A549 (cell line): ENCODE data around the gene PDE7B. TPM values are rescaled to one million over a fixed set of nuclear protein-coding genes. Genes with fewer than 3 reads are reported as not detected.
A peak's percentile ranks its signal among the peaks of the same experiment; 100 is the strongest.

Experiments used
- ATAC-seq, 2 experiments: fragments of 200-7000 bp in 1 of 2; fragments of >200 bp in 1 of 2; cut with Nextera tagmentation in 1 of 2; cut with Tn5 transposase in 1 of 2; 3 replicates each; pipeline versions ENCODE4 v1.8.0 to v1.9.1; 2018 to 2020; ENCODE audit warnings: mild to moderate bottlenecking in 1 of 2, moderate library complexity in 1 of 2
- CTCF ChIA-PET: fragments of 300-600 bp; sonication (Branson Sonifier 250); formaldehyde crosslinking; extraction: SDS; loops from one replicate; lab custom pipeline; 2021; ENCODE audit warnings: antibody characterized with exemption, inconsistent platforms; lab: Yijun Ruan, JAX
- POLR2A ChIA-PET: fragments of 350-600 bp; formaldehyde crosslinking; extraction: SDS; loops from one replicate; lab custom pipeline; 2021; ENCODE audit warnings: antibody characterized with exemption, inconsistent platforms; lab: Yijun Ruan, JAX
- DNase-seq, 2 experiments: peaks; one replicate each; pipeline versions ENCODE4 v3.0.0 to v3.0.0-alpha.2; 2011 to 2016; ENCODE audit warnings: low read depth in 1 of 2, low spot score in 1 of 2
- FAIRE-seq: peaks from 2 replicates; lab custom pipeline; 2011; peaks lifted over from hg19 to GRCh38; lab: Jason Lieb, UNC
- H3K27ac ChIP-seq, 2 experiments: fragments of >200 bp; sonication (Bioruptor Twin); formaldehyde crosslinking; 3 replicates each; pipeline ENCODE4 v1.5.1; 2016 to 2017
- H3K4me1 ChIP-seq: fragments of >200 bp; sonication (Bioruptor Twin); formaldehyde crosslinking; 3 replicates; pipeline ENCODE4 v1.6.1; 2016
- H3K4me2 ChIP-seq: fragments of >200 bp; sonication (Bioruptor Twin); formaldehyde crosslinking; 3 replicates; pipeline ENCODE4 v1.6.1; 2016
- H3K4me3 ChIP-seq: fragments of >200 bp; sonication (Bioruptor Twin); formaldehyde crosslinking; 3 replicates; pipeline ENCODE4 v1.5.1; 2016
- H3K9me3 ChIP-seq: fragments of >200 bp; sonication (Bioruptor Twin); formaldehyde crosslinking; 3 replicates; pipeline ENCODE4 v1.6.1; 2016
- ATOH8 ChIP-seq: fragments of 250-450 bp; sonication (Bioruptor Pico); IDR thresholded peaks from 2 replicates; pipeline ENCODE4 v1.5.0; 2020; ENCODE audit warnings: low read depth, mild to moderate bottlenecking, moderate library complexity
- BHLHE40 ChIP-seq: IDR thresholded peaks from 2 replicates; pipeline ENCODE4 v1.6.1; 2012; ENCODE audit warnings: low read depth, low read length, inconsistent platforms
- CEBPB ChIP-seq, 2 experiments: fragments of >200 bp in 1 of 2; sonication (Bioruptor Twin) in 1 of 2; formaldehyde crosslinking in 1 of 2; IDR thresholded peaks; 2 replicates each; pipeline ENCODE4 v1.6.1; 2012 to 2016
- E2F6 ChIP-seq: IDR thresholded peaks from 2 replicates; pipeline ENCODE4 v1.6.1; 2012; ENCODE audit warnings: low read depth, borderline replicate concordance
- EP300 ChIP-seq, 2 experiments: fragments of >200 bp; sonication (Bioruptor Twin); formaldehyde crosslinking; IDR thresholded peaks; 2 replicates in 1 of 2; 3 replicates in 1 of 2; pipeline ENCODE4 v1.6.1; 2016 to 2017
- ESRRA ChIP-seq: fragments of 150-350 bp; IDR thresholded peaks from 2 replicates; pipeline ENCODE4 v1.6.1; 2014; ENCODE audit warnings: mild to moderate bottlenecking, low read length, borderline replicate concordance
- FOSL2 ChIP-seq, 2 experiments: fragments of 450-650 bp in 1 of 2; fragments of >200 bp in 1 of 2; sonication (Bioruptor Twin) in 1 of 2; formaldehyde crosslinking; IDR thresholded peaks; 2 replicates each; pipeline versions ENCODE4 v1.5.0 to v1.6.1; 2016 to 2020; ENCODE audit warnings: mild to moderate bottlenecking in 1 of 2, moderate library complexity in 1 of 2
- FOXS1 ChIP-seq: fragments of 250-450 bp; sonication (Bioruptor Pico); IDR thresholded peaks from 2 replicates; pipeline ENCODE4 v1.5.0; 2020; ENCODE audit warnings: mild to moderate bottlenecking, moderate library complexity
- GATA3 ChIP-seq: IDR thresholded peaks from 2 replicates; pipeline ENCODE4 v1.6.1; 2012; ENCODE audit warnings: borderline replicate concordance
- HES2 ChIP-seq: fragments of >200 bp; sonication (Bioruptor Twin); formaldehyde crosslinking; IDR thresholded peaks from 2 replicates; pipeline ENCODE4 v1.6.1; 2016
- HOXB13 ChIP-seq: fragments of 250-450 bp; sonication (Bioruptor Pico); IDR thresholded peaks from 2 replicates; pipeline ENCODE4 v1.5.0; 2020; ENCODE audit warnings: low read depth, mild to moderate bottlenecking, moderate library complexity
- HOXB5 ChIP-seq: fragments of 250-450 bp; sonication (Bioruptor Pico); IDR thresholded peaks from 2 replicates; pipeline ENCODE4 v1.5.0; 2020; ENCODE audit warnings: mild to moderate bottlenecking, moderate library complexity
- JUN ChIP-seq, 2 experiments: fragments of >200 bp; sonication (Bioruptor Twin); formaldehyde crosslinking; IDR thresholded peaks; 2 replicates in 1 of 2; 3 replicates in 1 of 2; pipeline ENCODE4 v1.6.1; 2016 to 2017
- JUNB ChIP-seq: fragments of >200 bp; sonication (Bioruptor Twin); formaldehyde crosslinking; IDR thresholded peaks from 2 replicates; pipeline ENCODE4 v1.6.1; 2016
- MAZ ChIP-seq: fragments of 150-350 bp; IDR thresholded peaks from 2 replicates; pipeline ENCODE4 v1.6.1; 2014; ENCODE audit warnings: antibody characterized with exemption, low read depth, low read length, borderline replicate concordance
- NR3C1 ChIP-seq: fragments of >200 bp; sonication (Bioruptor Twin); formaldehyde crosslinking; IDR thresholded peaks from 3 replicates; pipeline ENCODE4 v1.6.1; 2017
- RAD21 ChIP-seq, 2 experiments: fragments of >200 bp in 1 of 2; sonication (Bioruptor Twin) in 1 of 2; formaldehyde crosslinking in 1 of 2; IDR thresholded peaks in 1 of 2; conservative IDR thresholded peaks in 1 of 2; 2 replicates in 1 of 2; 3 replicates in 1 of 2; pipeline ENCODE4 v1.6.1; 2012 to 2018; ENCODE audit warnings: inconsistent platforms in 1 of 2
- RARB ChIP-seq: fragments of 250-450 bp; sonication (Bioruptor Pico); IDR thresholded peaks from 2 replicates; pipeline ENCODE4 v1.8.0; 2021; ENCODE audit warnings: mild to moderate bottlenecking, moderate library complexity
- RCOR1 ChIP-seq: fragments of 150-350 bp; IDR thresholded peaks from 2 replicates; pipeline ENCODE4 v1.6.1; 2014; ENCODE audit warnings: antibody characterized with exemption, low read length, low read depth
- RFX5 ChIP-seq: fragments of 450-650 bp; IDR thresholded peaks from 2 replicates; pipeline ENCODE4 v1.7.1; 2014; ENCODE audit warnings: antibody characterized with exemption, mild to moderate bottlenecking, moderate library complexity
- SMC3 ChIP-seq: fragments of >200 bp; sonication (Bioruptor Twin); formaldehyde crosslinking; IDR thresholded peaks from 3 replicates; pipeline ENCODE4 v1.6.1; 2018; ENCODE audit warnings: inconsistent platforms
- SREBF2 ChIP-seq: fragments of 450-650 bp; IDR thresholded peaks from 2 replicates; pipeline ENCODE4 v1.6.1; 2014; ENCODE audit warnings: mild to moderate bottlenecking, moderate library complexity
- TFCP2L1 ChIP-seq: fragments of 250-450 bp; sonication (Bioruptor Pico); IDR thresholded peaks from 2 replicates; pipeline ENCODE4 v1.5.0; 2021; ENCODE audit warnings: mild to moderate bottlenecking
- ZC3H11A ChIP-seq: fragments of 450-650 bp; IDR thresholded peaks from 2 replicates; pipeline ENCODE4 v1.6.1; 2014; ENCODE audit warnings: antibody characterized with exemption, mild to moderate bottlenecking
- WGBS: methylation state at CpG from one replicate; pipeline ENCODE4 v1.1.6; 2017; ENCODE audit errors: missing lambda C conversion rate; 5-methylcytosine and 5-hydroxymethylcytosine counted together
- polyA plus RNA-seq, 4 experiments: library from polyadenylated mRNA; depleted of rRNA in 3 of 4; stranded (reverse); fragments of >200 nt; fragmentation: RNase III in 1 of 4; extraction: RNeasy Plus Mini Kit Qiagen cat#74134 plus additional on column Dnase treatment in 1 of 4; gene quantifications; 2 replicates in 3 of 4; 3 replicates in 1 of 4; pipeline ENCODE4 v1.2.3, GENCODE V29; 2011 to 2017
- TF ChIP-seq, protein P1 (sequence below): fragments of 450-650 bp; IDR thresholded peaks from 2 replicates; pipeline ENCODE4 v1.6.1; 2014; ENCODE audit warnings: antibody characterized with exemption
- TF ChIP-seq, protein P2 (sequence below): IDR thresholded peaks from 2 replicates; pipeline ENCODE4 v1.6.1; 2012

Gene PDE7B
- polyA plus RNA-seq, 2 of the 4 experiments (the other 2 are of a cell fraction) = 6.6 to 13.8 TPM

DNA sequence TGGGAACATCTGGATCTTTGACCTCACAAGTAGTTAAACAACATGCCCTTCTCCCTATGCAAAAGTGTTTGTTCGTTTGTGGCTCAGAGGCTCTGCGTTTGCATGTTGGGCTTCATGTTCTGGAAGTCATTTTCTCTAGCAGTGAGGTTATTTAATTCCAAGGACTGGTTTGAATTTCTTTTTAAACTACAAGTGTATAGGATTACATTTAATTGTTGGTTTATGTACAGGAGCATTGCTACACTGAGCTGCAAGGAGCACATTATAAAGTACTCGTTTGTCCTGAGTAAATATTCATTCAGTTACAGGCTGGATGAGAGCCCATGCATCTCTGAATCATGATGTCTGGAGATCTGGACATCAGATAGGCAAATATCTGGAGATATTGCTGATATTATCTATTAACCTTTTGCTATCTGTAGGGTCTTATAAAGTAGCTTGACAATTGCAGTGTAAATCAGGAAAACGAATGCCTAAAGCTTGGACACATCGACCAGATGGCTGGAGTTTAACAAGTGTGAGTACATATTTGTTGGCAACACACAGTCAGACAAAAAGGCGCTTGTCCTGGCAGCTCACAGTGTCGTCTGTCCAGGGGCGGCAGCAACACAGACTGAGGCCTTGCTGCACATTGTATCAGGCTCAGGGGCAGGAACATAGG lies 84.6 kb downstream of the PDE7B start:
- CTCF ChIA-PET = interaction anchor here (1.0 to 1.3 kb wide), 3 partner anchors 80 to 396 kb away, joined by 3 to 7 read pairs (median 3); no protein-coding TSS in a partner anchor

DNA sequence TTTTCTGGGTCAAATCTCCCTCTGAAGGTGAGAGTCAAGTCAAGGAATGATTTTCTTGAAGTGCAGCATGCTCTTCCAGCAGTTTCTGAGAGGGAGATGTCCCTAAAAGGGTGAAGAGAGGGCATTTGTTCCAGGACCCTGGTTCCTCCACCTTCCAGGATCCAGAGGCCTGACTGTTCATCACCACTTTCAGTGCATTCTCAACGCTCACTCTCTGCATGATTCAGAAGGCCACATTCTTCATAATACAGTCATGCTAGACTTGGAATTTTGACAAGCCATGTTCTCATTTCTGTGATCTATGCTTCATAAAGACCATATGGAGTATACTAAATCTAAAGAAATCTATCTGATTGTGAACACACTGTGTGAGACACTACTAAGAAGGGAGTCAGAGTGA lies 85.1 kb downstream of the PDE7B start:
- Histone ChIP-seq H3K9me3 (no peaks in the 10 kb centered on the region), H3K4me3 (no peak overlapping the region), H3K4me1 (peaks cover 68% of the 10 kb centered on the region), H3K27ac (peak overlapping the region; percentile 92 to 96), H3K4me2 (peak overlapping the region; percentile 63)
- no peak for TF ChIP-seq E2F6
- TF ChIP-seq MAZ = no peak
- TF ChIP-seq HES2 = no peak
- no peak for TF ChIP-seq RFX5
- TF ChIP-seq RARB = no peak
- TF ChIP-seq HOXB5 (CRISPR knock-in tag) = peak; percentile 57; the same call in 1 of the 2 replicates
- peak in 1 of 2 experiments; percentile 35; a peak in 1 of 5 replicates for TF ChIP-seq EP300 (IDR thresholded peaks at IDR 0.05)
- TF ChIP-seq JUN (IDR thresholded peaks at IDR 0.05) = no peak
- TF ChIP-seq NR3C1 = no peak
- TF ChIP-seq HOXB13 = no peak
- no peak for TF ChIP-seq RCOR1
- TF ChIP-seq GATA3 = 0 out of 2 replicates have a peak, but pooled peaks have one; percentile 29
- TF ChIP-seq FOSL2 (IDR thresholded peaks at IDR 0.05) = peak; percentile 68
- TF ChIP-seq FOSL2 (CRISPR knock-in tag; IDR thresholded peaks at IDR 0.05) = peak; percentile 89
- no peak for TF ChIP-seq ATOH8 (CRISPR knock-in tag)
- TF ChIP-seq JUNB = peak; percentile 62
- TF ChIP-seq FOXS1 (CRISPR knock-in tag) = no peak
- TF ChIP-seq, protein P1, sequence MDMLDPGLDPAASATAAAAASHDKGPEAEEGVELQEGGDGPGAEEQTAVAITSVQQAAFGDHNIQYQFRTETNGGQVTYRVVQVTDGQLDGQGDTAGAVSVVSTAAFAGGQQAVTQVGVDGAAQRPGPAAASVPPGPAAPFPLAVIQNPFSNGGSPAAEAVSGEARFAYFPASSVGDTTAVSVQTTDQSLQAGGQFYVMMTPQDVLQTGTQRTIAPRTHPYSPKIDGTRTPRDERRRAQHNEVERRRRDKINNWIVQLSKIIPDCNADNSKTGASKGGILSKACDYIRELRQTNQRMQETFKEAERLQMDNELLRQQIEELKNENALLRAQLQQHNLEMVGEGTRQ = no peak
- POLR2A ChIA-PET = interaction anchor here (1.7 kb wide), 1 partner anchor 78 kb away, joined by 13 read pairs; no protein-coding TSS in a partner anchor
- DNase-seq (peak; percentile 51 to 82), FAIRE-seq (peak; percentile 18), ATAC-seq (peak; percentile 93 to 98)
- CTCF ChIA-PET = interaction anchor here (1.0 to 1.3 kb wide), 2 partner anchors 80 to 290 kb away, joined by 3 to 7 read pairs; no protein-coding TSS in a partner anchor
- WGBS = 0% methylated on average over 1 of the region's 1 CpG

More for the DNA sequence above, 84.6 kb downstream of the PDE7B start:
- Histone ChIP-seq H3K4me2 (peak overlapping the region; percentile 63), H3K9me3 (no peaks in the 10 kb centered on the region), H3K27ac (peak overlapping the region; percentile 92 to 96), H3K4me1 (peaks cover 62% of the 10 kb centered on the region), H3K4me3 (no peak overlapping the region; the same call in 2 of the 3 replicates)
- DNase-seq (peak; percentile 27 to 78), ATAC-seq (peak; percentile 88 to 91), FAIRE-seq (peak; percentile 67)
- POLR2A ChIA-PET = interaction anchor here (0.9 to 1.7 kb wide), 2 partner anchors 79 to 84 kb away, joined by 3 to 13 read pairs; partner anchors contain the start of gene PDE7B
- WGBS = 0% methylated on average over 8 of the region's 8 CpGs
- TF ChIP-seq, protein P1 = no peak
- TF ChIP-seq FOXS1 (CRISPR knock-in tag) = no peak
- no peak for TF ChIP-seq BHLHE40
- TF ChIP-seq JUNB = peak; percentile 78
- TF ChIP-seq EP300 (IDR thresholded peaks at IDR 0.05) = peak; percentile 75; a peak in 4 of 5 replicates
- peak; percentile 49 to 88; a peak in 3 of 4 replicates for TF ChIP-seq CEBPB (IDR thresholded peaks at IDR 0.05)
- peak in 1 of 2 experiments; percentile 38; a peak in 3 of 5 replicates for TF ChIP-seq RAD21 (conservative IDR thresholded peaks at IDR 0.05 in 1 of 2, IDR thresholded peaks at IDR 0.05 in 1 of 2)
- no peak for TF ChIP-seq ZC3H11A
- no peak for TF ChIP-seq ESRRA
- 0 out of 3 replicates have a peak, but pooled peaks have one; percentile 21 for TF ChIP-seq SMC3
- TF ChIP-seq NR3C1 = no peak
- TF ChIP-seq JUN (IDR thresholded peaks at IDR 0.05) = peak; percentile 53 to 66; a peak in 2 of 5 replicates
- TF ChIP-seq SREBF2 = no peak
- no peak for TF ChIP-seq TFCP2L1 (CRISPR knock-in tag)
- TF ChIP-seq, protein P2, sequence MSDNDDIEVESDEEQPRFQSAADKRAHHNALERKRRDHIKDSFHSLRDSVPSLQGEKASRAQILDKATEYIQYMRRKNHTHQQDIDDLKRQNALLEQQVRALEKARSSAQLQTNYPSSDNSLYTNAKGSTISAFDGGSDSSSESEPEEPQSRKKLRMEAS = peak; percentile 56
- 0 out of 2 replicates have a peak, but pooled peaks have one; percentile 43 for TF ChIP-seq FOSL2 (IDR thresholded peaks at IDR 0.05)
- peak; percentile 81 for TF ChIP-seq FOSL2 (CRISPR knock-in tag; IDR thresholded peaks at IDR 0.05)
- peak; percentile 100 for TF ChIP-seq GATA3
